ENCODE results near the gene CFAP45.

CFAP45 gene

DNA sequence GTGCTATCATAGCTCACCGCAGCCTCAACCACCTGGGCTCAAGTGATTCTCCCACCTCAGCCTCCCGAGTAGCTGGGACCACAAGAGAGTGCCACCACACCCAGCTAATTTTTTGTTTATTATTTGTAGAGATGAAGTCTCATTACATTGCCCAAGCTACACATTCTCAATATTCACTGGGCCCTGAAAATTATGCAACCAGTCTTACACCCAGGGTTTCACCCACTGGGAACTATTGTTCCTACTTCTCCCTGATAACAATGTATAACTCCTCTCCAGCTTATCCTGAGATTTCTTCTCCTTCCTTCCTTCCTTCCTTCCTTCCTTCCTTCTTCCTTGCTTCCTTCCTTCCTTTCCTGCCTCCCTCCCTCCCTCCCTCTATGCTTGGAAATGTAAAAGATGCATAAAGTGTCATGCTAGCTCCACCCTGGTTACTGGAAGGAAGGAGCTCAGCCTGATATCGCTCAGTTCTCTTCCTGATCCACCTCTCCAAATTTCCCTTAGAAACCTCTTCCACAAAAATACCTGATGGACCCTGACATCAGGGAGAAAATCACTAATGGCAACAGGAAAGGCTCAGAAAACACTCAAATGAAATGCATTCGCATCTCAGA is 26.3 kb downstream of the CFAP45 start:
- no peak for DNase-seq

DNA sequence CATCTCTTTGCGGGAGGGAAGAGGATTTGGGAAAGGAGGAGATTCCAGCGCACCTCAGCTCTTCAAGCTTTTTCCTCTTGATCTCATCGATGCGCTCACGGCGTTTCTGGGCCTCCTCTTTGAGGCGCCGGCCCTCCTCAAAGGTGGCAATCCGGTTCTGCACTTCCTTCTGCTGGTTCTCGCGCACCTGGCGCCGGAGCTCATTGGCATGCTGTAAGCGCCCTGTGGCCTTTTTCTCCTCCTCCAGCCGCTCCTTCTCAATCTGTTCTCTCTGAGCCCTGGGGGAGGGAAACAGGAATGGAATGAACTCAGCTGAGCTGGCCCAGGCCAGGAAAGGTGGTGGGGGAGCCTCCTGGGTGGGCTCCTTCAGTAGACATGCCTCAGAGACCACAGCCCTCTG is 27.1 kb downstream of the CFAP45 start:
- no peak for DNase-seq

DNA sequence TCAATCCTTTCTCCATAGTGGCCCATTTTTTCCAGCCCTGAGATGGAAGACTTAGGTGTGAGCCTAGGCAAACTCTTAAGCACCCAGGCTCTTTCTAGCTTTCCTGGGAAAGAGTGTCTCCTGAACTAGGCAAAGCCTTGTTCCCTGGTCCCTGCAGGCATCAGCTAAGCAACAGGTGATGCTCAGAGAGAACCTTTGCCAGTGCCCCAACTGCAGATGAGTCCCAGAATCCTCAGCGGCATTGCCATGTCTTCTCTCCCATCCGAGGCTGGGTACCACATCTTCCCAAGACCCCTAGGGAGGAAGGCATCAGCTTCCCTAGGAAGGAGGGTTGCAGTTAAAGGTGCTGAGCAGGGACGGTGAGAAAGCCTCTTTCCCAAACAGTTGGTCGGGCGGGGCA is 29.3 kb downstream of the CFAP45 start:
- no peak for DNase-seq

DNA sequence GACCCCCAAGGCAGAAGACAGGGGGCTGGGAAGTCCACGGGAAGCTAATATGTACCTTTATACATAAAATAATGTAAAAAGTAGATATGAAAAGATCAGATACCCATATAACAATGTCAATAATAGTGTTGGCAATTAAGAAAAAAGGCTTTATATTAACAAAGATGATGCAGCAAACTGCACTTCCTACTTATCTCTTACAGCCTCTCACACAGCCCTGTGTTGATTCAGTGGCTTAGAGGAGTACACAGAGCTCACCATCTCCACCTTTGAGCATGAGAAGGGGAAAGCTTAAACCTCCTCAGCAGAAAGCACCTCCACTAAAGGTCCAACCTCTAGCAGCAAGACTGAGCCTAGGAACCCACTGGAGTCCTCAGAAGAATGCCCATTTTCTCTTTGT is 30.4 kb downstream of the CFAP45 start:
- DNase-seq: no peak

DNA sequence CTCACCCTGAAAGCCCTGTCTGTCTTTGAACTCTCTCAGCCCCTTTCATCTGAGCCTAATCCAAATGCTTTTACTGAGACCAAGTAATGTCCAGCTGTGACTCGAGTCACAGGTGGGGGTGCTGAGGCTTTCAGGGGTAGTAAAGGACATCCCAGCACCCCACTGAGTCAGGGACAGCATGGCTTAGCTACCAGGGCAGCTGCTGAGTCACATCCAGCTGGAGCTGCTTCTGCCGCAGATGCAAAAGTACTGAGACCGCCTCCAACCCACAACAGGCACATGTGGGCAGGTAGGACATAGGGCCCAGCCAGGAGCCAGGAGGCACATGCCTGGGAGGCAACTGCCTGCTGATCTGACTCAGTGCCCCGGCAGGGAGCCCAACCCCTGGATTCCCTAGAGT is 30.8 kb downstream of the CFAP45 start:
- no peak for DNase-seq

DNA sequence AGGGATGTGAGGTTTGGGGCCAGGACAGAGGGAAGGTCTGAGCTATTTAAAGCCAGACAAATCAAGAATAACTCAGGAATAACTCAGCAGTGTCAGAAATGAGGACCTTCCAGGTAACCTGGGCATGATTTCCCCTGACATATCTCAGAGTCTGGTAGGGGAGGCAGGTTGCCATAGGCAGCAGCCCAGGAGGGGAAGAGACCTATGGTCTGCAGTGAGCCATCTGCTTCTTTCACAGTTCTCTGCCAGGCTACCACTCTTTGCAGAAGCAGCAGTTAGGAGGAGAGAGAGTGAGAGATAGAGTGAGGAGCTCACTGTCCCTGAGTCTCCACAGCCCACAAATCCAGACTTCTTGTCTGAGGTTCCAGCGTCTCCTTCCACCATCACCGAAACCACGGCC is 31.2 kb downstream of the CFAP45 start:
- DNase-seq: peak; percentile 6

DNA sequence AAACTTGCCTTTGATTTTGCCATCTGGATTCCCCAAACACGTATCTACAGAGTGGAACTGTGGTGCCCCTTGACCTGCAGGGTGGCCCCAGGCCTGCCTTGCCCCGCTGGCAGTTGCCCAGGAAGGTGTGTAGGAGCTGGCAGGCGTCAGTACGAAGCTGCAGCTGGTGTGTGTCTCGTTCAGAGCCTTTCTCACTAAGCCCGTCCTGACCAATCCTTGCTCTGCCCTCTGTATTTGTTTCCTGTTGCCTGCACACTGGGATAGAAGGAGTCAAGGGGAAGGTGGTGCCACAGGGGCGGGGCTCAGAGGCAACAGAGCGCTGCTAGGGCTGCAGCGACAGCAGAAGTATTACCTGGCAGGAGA is 32.3 kb downstream of the CFAP45 start:
- DNase-seq: peak; percentile 3

DNA sequence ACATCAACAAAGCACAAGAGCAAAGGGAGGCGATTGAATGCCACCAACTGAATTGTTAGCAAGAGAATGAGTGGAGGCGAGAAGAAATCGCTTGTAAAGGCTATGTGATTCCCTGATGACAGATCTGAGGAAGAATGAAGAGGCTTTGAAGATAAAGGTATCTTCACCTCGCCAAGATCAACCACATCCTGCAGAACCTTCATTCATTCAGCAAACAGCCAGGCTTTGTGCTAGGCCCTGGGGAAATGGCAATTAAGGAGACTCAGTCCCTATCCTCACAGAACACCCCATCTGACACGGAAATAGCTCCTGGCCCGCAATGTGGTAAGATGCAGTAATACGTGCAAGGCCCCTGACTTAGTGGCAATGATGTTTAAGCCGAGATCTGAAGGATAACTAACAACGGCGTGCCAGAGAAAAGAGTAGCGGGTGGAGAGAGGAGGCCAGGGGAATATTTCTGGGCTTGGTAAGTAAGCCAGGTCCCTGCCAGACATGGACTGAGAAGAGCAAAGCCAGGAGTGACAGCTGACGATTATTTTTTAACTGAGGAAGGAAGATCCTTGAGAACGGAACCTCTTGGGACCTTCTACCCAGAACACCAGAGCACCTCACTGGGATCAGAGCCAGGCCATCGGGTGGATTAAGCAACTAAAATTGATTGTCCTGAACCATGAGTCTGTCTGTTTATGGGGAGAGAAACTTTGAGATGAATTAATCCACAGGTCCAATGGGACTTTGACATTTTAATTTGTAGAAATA is 32.9 kb downstream of the CFAP45 start:
- no peak for DNase-seq

DNA sequence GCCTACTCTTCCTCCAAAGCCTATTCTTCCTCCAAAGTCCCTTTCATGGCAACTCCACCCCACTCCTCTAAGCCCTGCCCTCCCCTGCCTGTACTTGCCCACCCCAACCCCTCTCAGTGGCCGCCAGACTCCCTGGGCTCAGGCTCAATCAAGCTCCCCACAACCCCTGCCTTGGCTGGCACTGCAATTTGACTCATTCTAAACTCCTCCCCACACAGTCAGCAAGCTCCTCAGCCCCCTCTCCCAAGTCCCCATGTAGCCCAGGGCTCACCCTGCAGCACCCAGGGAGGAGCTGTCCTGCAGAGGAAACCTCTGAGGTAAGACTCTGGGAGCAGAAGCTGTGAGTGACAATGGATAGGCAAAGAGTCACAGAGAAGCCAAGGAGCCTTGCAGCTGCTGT is 33.9 kb downstream of the CFAP45 start:
- DNase-seq: no peak

DNA sequence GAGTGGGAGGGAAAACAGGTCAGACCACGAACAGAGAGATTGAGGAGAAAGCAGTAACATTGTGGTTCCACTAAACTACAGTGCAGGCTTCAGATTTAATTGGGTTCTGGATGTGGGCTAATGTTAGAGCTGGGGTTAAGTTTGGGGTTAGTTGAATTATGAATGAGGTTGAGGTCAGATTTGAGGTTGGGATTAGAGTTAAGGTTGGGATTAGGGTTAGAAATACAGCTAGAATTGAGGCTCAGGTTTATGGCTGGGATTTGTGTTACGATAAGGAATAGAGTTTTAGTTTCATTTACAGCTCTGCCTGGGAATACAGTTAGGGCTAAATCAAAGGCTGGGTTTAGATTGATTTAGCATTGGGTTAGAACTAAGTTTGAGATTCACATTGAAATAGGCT is 35.7 kb downstream of the CFAP45 start:
- no peak for DNase-seq

DNA sequence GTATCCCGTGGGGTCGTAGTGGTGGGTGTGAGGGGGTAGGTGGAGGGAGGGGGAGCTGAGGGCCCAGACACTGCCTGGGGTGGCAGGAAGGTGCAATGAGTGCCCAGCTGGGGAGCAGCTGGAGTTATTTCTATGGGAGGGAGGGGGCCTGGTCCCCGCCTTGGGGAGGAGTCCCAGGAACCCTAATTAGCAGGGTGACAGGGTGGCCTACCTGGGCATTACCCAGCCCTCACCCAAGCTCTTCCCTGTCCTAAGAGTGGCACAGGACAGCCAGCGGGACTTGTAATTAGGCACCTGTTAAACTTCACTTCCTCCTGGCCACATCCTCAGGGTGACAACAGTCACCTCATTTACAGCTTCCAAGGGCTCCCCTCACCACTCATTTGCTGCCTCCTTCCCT is 37.4 kb downstream of the CFAP45 start, which contains the start of gene VSIG8:
TSS of gene VSIG8 (minus strand) at position 101 of the 400 bp plus-strand sequence. CDS start 136 bp downstream, outside the sequence.
- no peak for DNase-seq

DNA sequence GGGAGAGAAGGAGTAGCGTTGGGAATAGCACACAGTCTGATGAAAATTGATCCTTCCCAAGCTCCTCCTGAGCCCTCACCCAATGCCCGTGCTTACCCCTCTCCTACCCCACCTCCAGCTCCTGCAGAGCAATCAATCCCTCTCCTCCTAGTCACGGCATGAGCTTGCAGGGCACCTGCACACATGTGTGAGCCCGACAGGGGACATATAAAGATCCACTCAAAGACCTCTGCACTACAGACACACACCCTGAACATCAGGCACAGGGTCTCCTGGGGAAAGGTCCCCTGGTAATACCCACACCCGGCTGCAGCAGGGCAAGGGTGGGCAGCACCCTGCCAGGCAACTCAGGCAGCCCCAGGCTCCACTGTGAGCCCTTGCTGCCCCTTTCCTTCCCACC is 37.9 kb downstream of the CFAP45 start:
- no peak for DNase-seq

DNA sequence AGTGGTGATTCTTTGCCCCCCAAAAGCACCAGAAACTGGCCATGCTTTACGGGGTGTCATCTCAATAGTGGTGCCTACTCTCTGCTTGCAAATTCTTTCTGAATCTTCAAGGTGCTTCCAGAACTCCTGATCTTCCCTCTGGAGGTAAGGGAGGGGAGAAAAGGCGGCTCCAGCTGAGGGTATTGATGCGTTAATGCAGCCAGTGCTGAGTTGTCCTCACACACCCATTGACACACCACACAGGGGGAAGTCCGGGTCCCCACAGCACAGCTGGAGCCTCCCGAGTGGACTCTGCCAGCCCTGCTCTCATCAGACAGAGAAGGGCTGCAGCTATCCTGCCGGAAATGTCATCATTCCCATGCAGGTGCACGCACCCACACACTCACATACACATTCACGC is 38.7 kb downstream of the CFAP45 start:
- no peak for DNase-seq

DNA sequence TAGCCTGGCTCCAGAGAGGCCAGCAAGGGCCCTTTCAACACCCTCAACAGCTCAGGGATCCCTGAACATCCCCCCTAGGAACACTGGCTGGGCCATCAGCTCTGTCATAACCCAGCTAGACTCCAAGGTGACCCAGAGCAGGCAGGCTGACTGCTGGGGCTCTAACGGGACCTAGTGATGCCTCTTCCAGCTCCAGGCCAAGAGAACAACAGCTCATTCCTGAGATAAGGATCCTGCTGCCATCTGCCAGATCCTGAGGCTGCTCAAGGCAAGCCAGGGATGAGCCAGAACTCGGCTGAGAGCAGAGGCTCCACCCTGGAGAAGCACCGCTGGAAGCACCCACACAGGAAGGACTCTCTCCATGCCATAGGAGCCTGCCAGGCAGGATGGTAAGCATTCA is 39.5 kb downstream of the CFAP45 start:
- DNase-seq: no peak

DNA sequence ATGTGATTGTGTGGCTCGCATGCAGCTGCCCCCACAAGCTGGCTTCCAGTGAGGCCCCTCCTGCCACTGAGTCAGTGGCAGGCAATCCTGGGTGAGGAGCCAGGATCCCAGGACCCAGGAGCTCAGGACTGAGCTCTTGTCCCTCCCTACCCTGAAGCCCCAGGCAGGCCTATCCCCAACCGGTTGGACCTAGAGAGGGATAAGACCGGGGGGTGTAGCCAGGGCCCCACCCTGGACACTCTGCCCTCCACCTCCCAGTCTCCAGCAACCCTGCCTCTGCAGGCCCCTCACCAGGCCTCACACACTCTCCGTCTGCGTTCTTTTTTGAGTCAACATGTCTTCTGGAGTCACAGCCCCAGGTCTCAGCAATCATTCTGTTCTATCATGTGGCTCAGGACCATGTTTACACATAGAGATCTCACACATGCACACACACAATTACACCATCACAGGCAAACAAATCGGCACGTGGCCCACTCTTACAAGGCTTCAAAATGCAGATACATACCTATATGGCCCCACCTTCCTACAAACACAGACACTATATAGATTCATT is 40.1 kb downstream of the CFAP45 start:
- no peak for DNase-seq

DNA sequence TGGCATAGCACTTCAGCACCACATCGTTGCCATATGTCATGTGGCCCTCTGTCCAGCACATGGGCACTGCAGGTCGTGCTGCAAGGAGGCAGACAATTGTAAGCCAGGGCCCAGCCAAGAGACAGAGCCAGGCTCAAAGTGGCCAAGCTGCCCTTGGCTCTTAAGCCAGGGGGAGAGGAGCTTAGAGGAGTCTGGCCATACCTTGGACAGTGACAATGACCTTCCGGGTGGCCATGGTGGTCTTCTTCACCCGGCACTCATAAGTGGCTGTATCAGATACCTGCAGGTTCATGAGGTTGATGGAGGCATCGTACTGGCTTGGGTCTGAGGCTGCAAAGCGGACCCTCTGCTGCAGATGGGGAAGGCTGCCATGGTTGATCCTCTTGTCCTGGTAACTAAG is 42.1 kb downstream of the CFAP45 start:
- DNase-seq: no peak

DNA sequence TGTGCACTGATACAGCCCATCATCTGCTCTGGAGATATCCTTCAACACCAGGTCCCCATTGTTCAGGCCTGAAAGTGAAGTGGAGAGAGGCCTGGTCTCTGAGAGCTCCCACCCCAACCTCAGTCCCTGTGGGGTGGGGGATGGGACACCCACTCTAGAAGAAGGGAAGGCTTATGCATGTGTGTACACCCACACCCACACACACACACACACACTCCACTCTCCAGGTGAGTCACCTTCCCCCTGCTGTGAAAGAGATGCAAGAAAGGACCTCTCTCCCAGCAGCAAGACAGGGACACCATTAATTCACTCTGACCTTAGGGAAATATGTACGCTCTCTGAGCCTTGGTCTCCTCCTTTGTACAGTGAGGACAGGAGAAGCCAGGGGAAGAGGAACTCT is 43.4 kb downstream of the CFAP45 start:
- DNase-seq: no peak

DNA sequence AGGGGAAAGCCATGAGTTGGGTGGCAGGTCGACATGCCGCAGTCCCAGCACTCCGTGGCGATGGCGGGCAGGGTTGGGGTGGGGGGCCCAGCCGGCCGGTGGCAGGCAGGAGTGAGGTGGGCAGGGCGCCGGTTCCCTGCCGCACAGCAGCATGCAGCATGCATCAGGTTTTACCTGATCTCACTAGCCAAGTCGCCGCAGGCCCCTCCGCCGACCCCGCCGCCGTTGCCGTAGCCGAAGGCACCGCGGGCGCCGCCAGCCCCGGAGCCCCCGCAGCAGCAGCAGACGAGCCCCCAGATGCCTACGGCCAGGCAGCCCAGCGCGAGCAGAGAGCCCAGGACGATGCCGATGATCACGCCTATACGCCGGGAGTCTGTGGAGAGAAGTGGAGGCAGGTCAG is 44.3 kb downstream of the CFAP45 start:
- no peak for DNase-seq

DNA sequence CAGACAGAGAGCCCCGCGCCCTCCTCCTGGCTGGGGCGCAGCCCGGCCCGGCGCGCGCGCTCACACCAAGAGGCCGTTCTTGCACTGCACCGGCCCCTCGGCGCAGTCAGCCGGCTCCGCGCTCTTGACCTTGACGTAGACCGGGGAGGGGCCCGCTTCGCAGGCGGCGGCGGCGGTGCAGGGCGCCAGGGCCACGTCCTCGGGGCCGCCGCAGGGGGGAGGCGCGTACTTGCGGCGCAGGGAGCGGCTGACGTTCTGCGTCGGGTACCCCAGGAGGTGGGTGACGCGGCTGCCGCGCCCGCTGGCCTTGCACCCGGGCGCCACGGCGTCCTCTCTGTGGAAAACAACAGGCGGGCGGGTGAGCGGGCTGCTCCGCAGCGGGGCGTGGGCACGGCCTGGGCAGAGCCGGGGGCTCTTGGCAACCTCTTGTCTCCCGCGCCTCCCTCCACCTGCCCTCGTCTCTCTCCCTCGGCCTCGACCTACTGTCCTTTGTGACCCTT is 45.2 kb downstream of the CFAP45 start:
- DNase-seq: no peak

DNA sequence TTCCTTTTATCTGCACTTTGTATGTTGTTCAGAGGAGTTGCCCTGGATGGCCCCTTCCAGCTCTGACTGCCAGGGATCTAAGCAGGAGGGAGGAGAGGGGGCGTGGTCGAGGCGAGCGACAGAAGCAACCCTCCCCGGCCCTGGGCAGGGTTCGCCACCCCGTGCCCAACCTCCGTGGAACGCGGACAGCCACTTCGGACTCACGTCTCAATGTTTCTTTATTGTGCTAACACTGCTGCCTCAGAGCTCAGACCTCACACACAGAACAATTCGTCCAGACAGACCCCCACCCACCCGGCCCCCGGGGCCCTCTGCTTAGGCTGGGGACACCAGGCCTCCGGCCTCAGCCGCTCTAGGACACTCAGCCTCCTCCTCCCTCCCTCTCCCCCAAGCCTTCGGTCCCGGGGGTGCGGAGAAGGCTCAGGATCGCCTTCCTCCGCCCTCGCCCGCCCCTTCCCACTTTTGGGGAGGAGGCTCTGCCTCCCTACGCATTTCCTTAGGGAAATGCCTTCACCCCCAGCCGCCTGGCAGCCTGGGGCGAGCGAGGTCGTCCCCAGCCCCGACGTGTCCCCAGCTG is 45.8 kb downstream of the CFAP45 start:
- DNase-seq: no peak

DNA sequence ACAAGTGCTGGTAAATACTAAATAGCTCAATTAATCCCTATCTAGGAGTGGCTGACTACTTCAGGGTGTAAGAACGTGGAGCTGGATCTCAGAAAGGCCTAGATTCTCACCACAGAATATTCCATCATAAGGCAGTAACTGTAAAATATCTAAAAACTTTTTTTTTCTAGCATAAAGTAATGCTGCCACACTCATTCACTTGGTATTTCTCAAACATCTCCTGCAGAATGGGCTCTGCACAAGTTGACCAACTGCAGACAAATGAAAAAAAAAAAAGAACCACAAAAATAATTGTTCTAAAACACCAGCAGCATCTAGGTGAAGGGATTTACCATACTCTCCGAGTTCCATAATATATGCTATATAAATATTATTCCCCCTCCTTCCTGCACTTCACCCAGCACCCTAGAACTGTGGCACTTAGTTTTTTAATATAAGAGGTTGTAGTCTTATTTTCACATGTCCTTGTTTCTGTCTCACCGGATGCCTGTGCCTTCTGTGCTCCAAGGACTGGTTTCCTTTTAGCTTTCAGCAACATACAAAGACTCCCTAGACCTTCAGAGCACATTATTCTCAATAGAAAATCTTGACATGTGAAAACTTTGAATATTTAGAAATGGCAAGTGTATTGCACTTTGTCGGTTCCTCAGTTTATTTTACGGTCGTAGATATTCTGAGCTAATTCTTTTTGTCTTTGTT is 46.4 kb downstream of the CFAP45 start:
- no peak for DNase-seq

DNA sequence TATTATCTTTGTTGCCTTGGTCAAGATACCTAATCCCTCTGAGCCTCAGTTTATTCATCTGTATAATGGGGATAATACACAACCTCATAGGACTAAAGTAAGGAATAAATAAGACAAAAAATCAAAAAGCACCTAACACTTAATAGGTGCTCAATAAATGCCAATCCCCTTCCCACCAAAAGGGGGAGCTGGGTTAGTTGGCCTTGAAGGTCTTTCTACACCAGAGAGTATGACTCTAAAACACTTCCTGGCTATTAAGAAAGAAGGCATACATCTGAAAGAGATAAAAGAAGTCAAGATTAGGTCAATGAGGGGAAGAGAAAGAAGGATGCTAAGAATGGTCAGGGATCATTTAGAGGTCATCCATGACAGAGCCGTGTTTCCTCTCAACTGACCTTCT is 48.6 kb downstream of the CFAP45 start:
- no peak for DNase-seq

DNA sequence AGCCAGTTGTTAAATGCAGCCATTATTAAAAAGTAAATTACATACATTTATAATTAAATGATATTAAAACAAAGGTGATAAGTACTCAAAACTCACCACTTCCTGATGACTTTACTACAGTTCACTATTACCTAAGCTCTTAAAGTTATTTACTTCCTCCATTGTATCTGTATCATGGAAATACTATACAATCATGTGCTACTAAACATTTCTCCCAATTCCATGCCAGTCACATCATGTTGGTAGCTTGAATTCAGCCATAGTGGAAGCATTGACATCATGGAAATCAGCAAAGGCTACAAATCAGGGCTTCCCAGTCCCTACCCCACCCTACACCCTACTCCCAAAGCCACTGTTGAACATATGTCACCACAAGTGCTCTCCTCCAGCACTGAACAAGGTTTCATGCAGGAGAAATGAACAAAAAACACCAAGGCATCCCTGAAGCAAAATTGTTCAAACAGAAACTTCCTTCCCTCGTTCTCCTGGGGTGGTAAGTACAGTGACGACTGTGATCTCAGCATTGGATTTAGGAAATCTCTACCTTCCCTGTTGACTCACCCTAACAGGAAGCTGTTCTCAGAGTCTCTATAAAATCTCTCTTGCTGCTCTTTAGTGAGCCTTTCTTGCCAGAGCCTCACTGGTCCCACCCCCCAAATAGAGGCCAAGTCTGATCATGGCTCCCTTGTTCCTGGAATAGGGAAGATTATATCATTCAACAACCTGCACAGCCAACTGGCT is 50.2 kb downstream of the CFAP45 start:
- no peak for DNase-seq

Data from NCI-H446 treated with DMSO at 0.1 percent for 48 hours (cell line).